Mammary epithelial cell (primary cell): ENCODE results near the gene APOC3.

Source experiments
- EZH2 ChIP-seq: IDR thresholded peaks from 2 replicates; pipeline ENCODE4 v1.6.1; 2012; ENCODE audit warnings: low read length, inconsistent platforms, borderline replicate concordance
- TF ChIP-seq, protein P1 (sequence below), 2 donors: IDR thresholded peaks in 1 of 2; conservative IDR thresholded peaks in 1 of 2; 2 replicates each; pipeline ENCODE4 v1.5.1; 2011 to 2012; ENCODE audit warnings: inconsistent platforms in 2 of 2, low read length in 2 of 2, mild to moderate bottlenecking in 2 of 2, control low read depth in 1 of 2, low read depth in 1 of 2; ENCODE audit not compliant: insufficient read depth in 1 of 2; ENCODE audit errors: extremely low read depth in 1 of 2

DNA sequence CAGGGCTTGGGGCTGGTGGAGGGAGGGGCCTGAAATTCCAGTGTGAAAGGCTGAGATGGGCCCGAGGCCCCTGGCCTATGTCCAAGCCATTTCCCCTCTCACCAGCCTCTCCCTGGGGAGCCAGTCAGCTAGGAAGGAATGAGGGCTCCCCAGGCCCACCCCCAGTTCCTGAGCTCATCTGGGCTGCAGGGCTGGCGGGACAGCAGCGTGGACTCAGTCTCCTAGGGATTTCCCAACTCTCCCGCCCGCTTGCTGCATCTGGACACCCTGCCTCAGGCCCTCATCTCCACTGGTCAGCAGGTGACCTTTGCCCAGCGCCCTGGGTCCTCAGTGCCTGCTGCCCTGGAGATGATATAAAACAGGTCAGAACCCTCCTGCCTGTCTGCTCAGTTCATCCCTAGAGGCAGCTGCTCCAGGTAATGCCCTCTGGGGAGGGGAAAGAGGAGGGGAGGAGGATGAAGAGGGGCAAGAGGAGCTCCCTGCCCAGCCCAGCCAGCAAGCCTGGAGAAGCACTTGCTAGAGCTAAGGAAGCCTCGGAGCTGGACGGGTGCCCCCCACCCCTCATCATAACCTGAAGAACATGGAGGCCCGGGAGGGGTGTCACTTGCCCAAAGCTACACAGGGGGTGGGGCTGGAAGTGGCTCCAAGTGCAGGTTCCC is at the start of gene APOC3:
- TF ChIP-seq, protein P1, sequence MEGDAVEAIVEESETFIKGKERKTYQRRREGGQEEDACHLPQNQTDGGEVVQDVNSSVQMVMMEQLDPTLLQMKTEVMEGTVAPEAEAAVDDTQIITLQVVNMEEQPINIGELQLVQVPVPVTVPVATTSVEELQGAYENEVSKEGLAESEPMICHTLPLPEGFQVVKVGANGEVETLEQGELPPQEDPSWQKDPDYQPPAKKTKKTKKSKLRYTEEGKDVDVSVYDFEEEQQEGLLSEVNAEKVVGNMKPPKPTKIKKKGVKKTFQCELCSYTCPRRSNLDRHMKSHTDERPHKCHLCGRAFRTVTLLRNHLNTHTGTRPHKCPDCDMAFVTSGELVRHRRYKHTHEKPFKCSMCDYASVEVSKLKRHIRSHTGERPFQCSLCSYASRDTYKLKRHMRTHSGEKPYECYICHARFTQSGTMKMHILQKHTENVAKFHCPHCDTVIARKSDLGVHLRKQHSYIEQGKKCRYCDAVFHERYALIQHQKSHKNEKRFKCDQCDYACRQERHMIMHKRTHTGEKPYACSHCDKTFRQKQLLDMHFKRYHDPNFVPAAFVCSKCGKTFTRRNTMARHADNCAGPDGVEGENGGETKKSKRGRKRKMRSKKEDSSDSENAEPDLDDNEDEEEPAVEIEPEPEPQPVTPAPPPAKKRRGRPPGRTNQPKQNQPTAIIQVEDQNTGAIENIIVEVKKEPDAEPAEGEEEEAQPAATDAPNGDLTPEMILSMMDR (conservative IDR thresholded peaks at IDR 0.05 in 1 of 2, IDR thresholded peaks at IDR 0.05 in 1 of 2; ENCODE audit: extremely low read depth in 1 of 2, insufficient read depth in 1 of 2, low read depth in 1 of 2, low read length in 2 of 2), result no peak
- TF ChIP-seq EZH2, result no peak
